ENCODE data around the gene DENND2A. TPM values are rescaled to one million over a fixed set of nuclear protein-coding genes. Genes with fewer than 3 reads are reported as not detected.

Gene DENND2A
- total RNA-seq (2022) (not detected in 2 replicates), Bru-seq, nascent RNA (percentile 2 among the genes with signal in this experiment), BruChase-seq, experiment 1, labeled RNA remaining after a 6-hour chase (percentile 3 among the genes with signal in this experiment), BruChase-seq, experiment 2, labeled RNA remaining after a 2-hour chase (percentile 2 among the genes with signal in this experiment)
- long read RNA-seq = 0 reads

GRCh38 chr7:140640727-140641523, at the start of gene DENND2A:
DENND2A (minus strand) TSS chr7:140640813; CDS start chr7:140602397, 38,416 bp downstream.
- H3K27ac Mint-ChIP-seq (ENCODE audit: unreplicated experiment) = no peak within 1 kb of the TSS
- DNase-seq = no peak
- CTCF ChIA-PET = no interaction called here
- peaks cover 73% of the 10 kb centered on the region for H3K27me3 Mint-ChIP-seq (ENCODE audit: unreplicated experiment)
- H3K4me1 Mint-ChIP-seq (ENCODE audit: low read depth, unreplicated experiment) = peaks cover 7% of the 10 kb centered on the region
- intact Hi-C loops (cut with micrococcal nuclease; ENCODE audit: unreplicated experiment) = no loop called here
- BruUV-seq (replicated peaks) = no TSS peak
- H3K4me3 Mint-ChIP-seq (ENCODE audit: low read depth, unreplicated experiment) = peak within 1 kb of the TSS; percentile 67
- H3K9me3 Mint-ChIP-seq (ENCODE audit: low read depth, unreplicated experiment) = no peaks in the 10 kb centered on the region
- TF ChIP-seq CTCF (IDR thresholded peaks at IDR 0.05; ENCODE audit: unreplicated experiment) = no peak
- peaks cover 5% of the 10 kb centered on the region for H3K36me3 Mint-ChIP-seq (ENCODE audit: insufficient read depth, unreplicated experiment)

- TF ChIP-seq CTCF (IDR thresholded peaks at IDR 0.05; ENCODE audit: unreplicated experiment) = no peak
- Mint-ChIP-seq H3K4me3 (ENCODE audit: low read depth, unreplicated experiment) (no peak overlapping the region), H3K9me3 (ENCODE audit: low read depth, unreplicated experiment) (no peaks in the 10 kb centered on the region), H3K27ac (ENCODE audit: unreplicated experiment) (no peak overlapping the region), H3K4me1 (ENCODE audit: low read depth, unreplicated experiment) (no peaks in the 10 kb centered on the region), H3K36me3 (ENCODE audit: insufficient read depth, unreplicated experiment) (no peaks in the 10 kb centered on the region), H3K27me3 (ENCODE audit: unreplicated experiment) (no peaks in the 10 kb centered on the region)
- BruUV-seq (replicated peaks) = no TSS peak
- CTCF ChIA-PET = no interaction called here
- DNase-seq = no peak
- intact Hi-C loops (cut with micrococcal nuclease; ENCODE audit: unreplicated experiment) = loop anchor here (10.0 kb wide), 1 partner anchor 235 kb away; the partner anchor contains the start of gene BRAF
Measured at GRCh38 chr7:140689199-140690152, 48.9 kb upstream of the DENND2A start.

GRCh38 chr7:140688341-140688740, 47.7 kb upstream of the DENND2A start:
- no peak for TF ChIP-seq CTCF (IDR thresholded peaks at IDR 0.05; ENCODE audit: unreplicated experiment)
- peaks cover 8% of the 10 kb centered on the region for H3K36me3 Mint-ChIP-seq (ENCODE audit: insufficient read depth, unreplicated experiment)
- intact Hi-C loops (cut with micrococcal nuclease; ENCODE audit: unreplicated experiment) = no loop called here
- CTCF ChIA-PET = interaction anchor here (0.6 kb wide), 1 partner anchor 620 kb away, joined by 3 read pairs; no protein-coding TSS in a partner anchor
- no peak overlapping the region for H3K4me3 Mint-ChIP-seq (ENCODE audit: low read depth, unreplicated experiment)
- no peak for DNase-seq
- no peaks in the 10 kb centered on the region for H3K9me3 Mint-ChIP-seq (ENCODE audit: low read depth, unreplicated experiment)
- no peaks in the 10 kb centered on the region for H3K4me1 Mint-ChIP-seq (ENCODE audit: low read depth, unreplicated experiment)
- BruUV-seq (replicated peaks) = no TSS peak
- no peak overlapping the region for H3K27ac Mint-ChIP-seq (ENCODE audit: unreplicated experiment)
- no peaks in the 10 kb centered on the region for H3K27me3 Mint-ChIP-seq (ENCODE audit: unreplicated experiment)

- H3K4me3 Mint-ChIP-seq (ENCODE audit: low read depth, unreplicated experiment) = no peak overlapping the region
- intact Hi-C loops (cut with micrococcal nuclease; ENCODE audit: unreplicated experiment) = no loop called here
- no peak overlapping the region for H3K27ac Mint-ChIP-seq (ENCODE audit: unreplicated experiment)
- no peaks in the 10 kb centered on the region for H3K9me3 Mint-ChIP-seq (ENCODE audit: low read depth, unreplicated experiment)
- H3K27me3 Mint-ChIP-seq (ENCODE audit: unreplicated experiment) = no peaks in the 10 kb centered on the region
- no TSS peak for BruUV-seq (replicated peaks)
- CTCF ChIA-PET = interaction anchor here (0.6 to 2.0 kb wide), 3 partner anchors 11 to 1385 kb away, joined by 3 to 5 read pairs (median 4); no protein-coding TSS in a partner anchor
- DNase-seq = no peak
- H3K4me1 Mint-ChIP-seq (ENCODE audit: low read depth, unreplicated experiment) = no peaks in the 10 kb centered on the region
- TF ChIP-seq CTCF (IDR thresholded peaks at IDR 0.05; ENCODE audit: unreplicated experiment) = no peak
- H3K36me3 Mint-ChIP-seq (ENCODE audit: insufficient read depth, unreplicated experiment) = peaks cover 8% of the 10 kb centered on the region
Measured at GRCh38 chr7:140686921-140687320, 46.3 kb upstream of the DENND2A start.
